ENCODE results near the gene LAMA4. TPM values are rescaled to one million over a fixed set of nuclear protein-coding genes. Genes with fewer than 3 reads are reported as not detected.

Gene LAMA4
- 100 to 1,000 TPM; 261 to 336 (median 303) TPM for total RNA-seq

- H3K36me3 ChIP-seq, result no peaks in the 10 kb centered on the region
- intact Hi-C loops (cut with DNase I), result loop anchor here (5.0 kb wide), 3 partner anchors 37 to 67 kb away; no protein-coding TSS in a partner anchor
- H3K27ac ChIP-seq (replicated peaks in 1 of 4), result peak within 1 kb of the TSS; percentile 92 to 98 (median 93)
- peak within 1 kb of the TSS; percentile 84 to 96 (median 91) for H3K4me3 ChIP-seq
- 5% methylated on average over 28 of the region's 52 CpGs for WGBS
- TF ChIP-seq POLR2A (IDR thresholded peaks at IDR 0.05; ENCODE audit: low read depth) (peak; percentile 60), POLR2AphosphoS5 (IDR thresholded peaks at IDR 0.05) (peak; percentile 71 to 94)
- TF ChIP-seq, protein P1, sequence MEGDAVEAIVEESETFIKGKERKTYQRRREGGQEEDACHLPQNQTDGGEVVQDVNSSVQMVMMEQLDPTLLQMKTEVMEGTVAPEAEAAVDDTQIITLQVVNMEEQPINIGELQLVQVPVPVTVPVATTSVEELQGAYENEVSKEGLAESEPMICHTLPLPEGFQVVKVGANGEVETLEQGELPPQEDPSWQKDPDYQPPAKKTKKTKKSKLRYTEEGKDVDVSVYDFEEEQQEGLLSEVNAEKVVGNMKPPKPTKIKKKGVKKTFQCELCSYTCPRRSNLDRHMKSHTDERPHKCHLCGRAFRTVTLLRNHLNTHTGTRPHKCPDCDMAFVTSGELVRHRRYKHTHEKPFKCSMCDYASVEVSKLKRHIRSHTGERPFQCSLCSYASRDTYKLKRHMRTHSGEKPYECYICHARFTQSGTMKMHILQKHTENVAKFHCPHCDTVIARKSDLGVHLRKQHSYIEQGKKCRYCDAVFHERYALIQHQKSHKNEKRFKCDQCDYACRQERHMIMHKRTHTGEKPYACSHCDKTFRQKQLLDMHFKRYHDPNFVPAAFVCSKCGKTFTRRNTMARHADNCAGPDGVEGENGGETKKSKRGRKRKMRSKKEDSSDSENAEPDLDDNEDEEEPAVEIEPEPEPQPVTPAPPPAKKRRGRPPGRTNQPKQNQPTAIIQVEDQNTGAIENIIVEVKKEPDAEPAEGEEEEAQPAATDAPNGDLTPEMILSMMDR (IDR thresholded peaks at IDR 0.05), result no peak
- H3K27me3 ChIP-seq, result no peaks in the 10 kb centered on the region
- peak; percentile 90 for DNase-seq (ENCODE audit: extremely low spot score)
- no peaks in the 10 kb centered on the region for H3K9me3 ChIP-seq
- peaks cover 22 to 36% (median 35%) of the 10 kb centered on the region in 4 donors for H3K4me1 ChIP-seq
Observed at GRCh38 chr6:112253841-112254816, at the start of gene LAMA4. Gene LAMA4, minus strand, starts transcription at chr6:112254567. Its CDS starts 417 bp downstream, at chr6:112254150.

GRCh38 chr6:112302142-112302705 is 47.9 kb upstream of the LAMA4 start:
- Histone ChIP-seq H3K27me3 (no peaks in the 10 kb centered on the region), H3K27ac (replicated peaks in 1 of 4) (no peak overlapping the region), H3K36me3 (no peaks in the 10 kb centered on the region), H3K4me1 (peaks cover 13 to 39% (median 33%) of the 10 kb centered on the region in 4 donors), H3K9me3 (no peaks in the 10 kb centered on the region), H3K4me3 (no peak overlapping the region)
- WGBS, result 82% methylated on average over 3 of the region's 3 CpGs
- no peak for TF ChIP-seq EP300 (IDR thresholded peaks at IDR 0.05)
- TF ChIP-seq, protein P1 (IDR thresholded peaks at IDR 0.05), result no peak
- TF ChIP-seq POLR2AphosphoS5 (IDR thresholded peaks at IDR 0.05), result no peak
- no peak for TF ChIP-seq POLR2A (IDR thresholded peaks at IDR 0.05; ENCODE audit: low read depth)
- no peak for DNase-seq (ENCODE audit: extremely low spot score)
- intact Hi-C loops (cut with DNase I), result no loop called here

- no peaks in the 10 kb centered on the region for H3K36me3 ChIP-seq
- no peak overlapping the region for H3K27ac ChIP-seq (replicated peaks in 1 of 4)
- H3K4me1 ChIP-seq, result peaks cover 13 to 38% (median 33%) of the 10 kb centered on the region in 4 donors
- no peaks in the 10 kb centered on the region for H3K27me3 ChIP-seq
- H3K9me3 ChIP-seq, result no peaks in the 10 kb centered on the region
- DNase-seq (ENCODE audit: extremely low spot score), result no peak
- intact Hi-C loops (cut with DNase I), result no loop called here
- TF ChIP-seq, protein P1 (IDR thresholded peaks at IDR 0.05), result no peak
- TF ChIP-seq POLR2A (IDR thresholded peaks at IDR 0.05; ENCODE audit: low read depth) (no peak), POLR2AphosphoS5 (IDR thresholded peaks at IDR 0.05) (no peak), EP300 (IDR thresholded peaks at IDR 0.05) (no peak)
- no peak overlapping the region for H3K4me3 ChIP-seq
Observed at GRCh38 chr6:112300896-112301295, 46.5 kb upstream of the LAMA4 start.

GRCh38 chr6:112298816-112299281 is 44.5 kb upstream of the LAMA4 start:
- Histone ChIP-seq H3K9me3 (no peaks in the 10 kb centered on the region), H3K4me1 (peaks cover 13 to 34% (median 26%) of the 10 kb centered on the region in 4 donors), H3K27me3 (no peaks in the 10 kb centered on the region), H3K36me3 (no peaks in the 10 kb centered on the region), H3K4me3 (no peak overlapping the region), H3K27ac (replicated peaks in 1 of 4) (peak overlapping the region; percentile 67 to 74 (median 72))
- TF ChIP-seq POLR2A (IDR thresholded peaks at IDR 0.05; ENCODE audit: low read depth) (no peak), POLR2AphosphoS5 (IDR thresholded peaks at IDR 0.05) (peak; percentile 26 to 41)
- no peak for DNase-seq (ENCODE audit: extremely low spot score)
- intact Hi-C loops (cut with DNase I), result no loop called here
- WGBS, result 55% methylated on average over 1 of the region's 1 CpG
